ENCODE data around the gene CHCHD5.
"Not testable (repeated sequence)": the region's sequence is repeated elsewhere in the genome, so short reads cannot be mapped to it uniquely, and the experiment has no call there.

CHCHD5 gene

GRCh38 chr2:112602917-112603316 is 18.5 kb downstream of the CHCHD5 start:
- DNase-seq, result no peak
- TF ChIP-seq GATA1 (IDR thresholded peaks at IDR 0.05; ENCODE audit: low read depth, low read length) (no peak), POLR2A (IDR thresholded peaks at IDR 0.05; ENCODE audit: low read length) (no peak)

DNA sequence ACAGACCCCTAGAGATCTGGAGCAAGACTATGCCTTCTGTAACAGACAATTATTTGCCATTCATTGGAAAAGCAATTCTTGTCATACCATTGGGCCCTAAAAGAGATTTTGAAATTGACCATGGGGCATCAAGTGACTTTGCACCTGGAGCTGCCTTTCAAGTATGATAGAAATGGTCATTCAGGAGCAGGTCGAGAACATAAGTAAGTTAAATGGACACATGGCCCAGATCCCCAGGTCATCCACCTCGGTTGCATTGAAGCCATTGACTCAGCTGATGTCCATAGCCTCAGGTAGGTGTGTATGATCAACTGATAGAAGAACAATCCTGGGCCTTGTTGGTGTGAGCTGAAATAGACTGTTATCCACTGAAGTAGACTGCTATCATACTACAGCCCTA is 19.3 kb downstream of the CHCHD5 start:
- no peak for DNase-seq
- TF ChIP-seq GATA1 (IDR thresholded peaks at IDR 0.05; ENCODE audit: low read depth, low read length) (no peak), POLR2A (IDR thresholded peaks at IDR 0.05; ENCODE audit: low read length) (no peak)

GRCh38 chr2:112604952-112605351 is 20.5 kb downstream of the CHCHD5 start:
- TF ChIP-seq POLR2A (IDR thresholded peaks at IDR 0.05; ENCODE audit: low read length), result no peak
- no peak for TF ChIP-seq GATA1 (IDR thresholded peaks at IDR 0.05; ENCODE audit: low read depth, low read length)

DNA sequence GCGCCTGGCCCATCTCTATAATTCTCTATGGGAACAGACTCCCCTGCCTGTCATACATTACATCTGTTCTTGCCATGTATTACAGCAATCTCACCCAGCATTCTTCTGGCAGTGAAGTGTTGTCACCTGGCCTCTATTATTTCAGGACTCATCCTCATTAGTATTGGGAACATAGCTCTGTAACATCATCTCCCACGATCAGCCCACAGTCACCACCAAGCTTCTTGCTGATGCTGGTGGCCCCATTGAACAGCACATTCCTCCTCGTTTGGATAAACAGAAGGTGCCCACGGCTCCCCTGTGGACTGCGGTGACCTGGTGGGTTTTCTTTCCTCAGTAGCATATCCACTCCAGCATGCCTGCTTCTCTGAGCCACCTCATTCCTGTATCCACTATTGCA is 21.5 kb downstream of the CHCHD5 start:
- no peak for TF ChIP-seq GATA1 (IDR thresholded peaks at IDR 0.05; ENCODE audit: low read depth, low read length)
- TF ChIP-seq POLR2A (IDR thresholded peaks at IDR 0.05; ENCODE audit: low read length), result no peak
- DNase-seq, result no peak

More at GRCh38 chr2:112604952-112605351, 20.5 kb downstream of the CHCHD5 start:
- no peak for DNase-seq

- DNase-seq, result no peak
- no peak for TF ChIP-seq GATA1 (IDR thresholded peaks at IDR 0.05; ENCODE audit: low read depth, low read length)
- TF ChIP-seq POLR2A (IDR thresholded peaks at IDR 0.05; ENCODE audit: low read length), result no peak
Measured at GRCh38 chr2:112606547-112606946, 22.1 kb downstream of the CHCHD5 start.

- TF ChIP-seq GATA1 (IDR thresholded peaks at IDR 0.05; ENCODE audit: low read depth, low read length) (no peak), POLR2A (IDR thresholded peaks at IDR 0.05; ENCODE audit: low read length) (no peak)
- no peak for DNase-seq
Measured at GRCh38 chr2:112607680-112608438, 23.4 kb downstream of the CHCHD5 start.

- not testable (repeated sequence) for DNase-seq
Measured at GRCh38 chr2:112609320-112609719, 24.9 kb downstream of the CHCHD5 start.

GRCh38 chr2:112612283-112612682 is 27.9 kb downstream of the CHCHD5 start:
- DNase-seq, result not testable (repeated sequence)

DNA sequence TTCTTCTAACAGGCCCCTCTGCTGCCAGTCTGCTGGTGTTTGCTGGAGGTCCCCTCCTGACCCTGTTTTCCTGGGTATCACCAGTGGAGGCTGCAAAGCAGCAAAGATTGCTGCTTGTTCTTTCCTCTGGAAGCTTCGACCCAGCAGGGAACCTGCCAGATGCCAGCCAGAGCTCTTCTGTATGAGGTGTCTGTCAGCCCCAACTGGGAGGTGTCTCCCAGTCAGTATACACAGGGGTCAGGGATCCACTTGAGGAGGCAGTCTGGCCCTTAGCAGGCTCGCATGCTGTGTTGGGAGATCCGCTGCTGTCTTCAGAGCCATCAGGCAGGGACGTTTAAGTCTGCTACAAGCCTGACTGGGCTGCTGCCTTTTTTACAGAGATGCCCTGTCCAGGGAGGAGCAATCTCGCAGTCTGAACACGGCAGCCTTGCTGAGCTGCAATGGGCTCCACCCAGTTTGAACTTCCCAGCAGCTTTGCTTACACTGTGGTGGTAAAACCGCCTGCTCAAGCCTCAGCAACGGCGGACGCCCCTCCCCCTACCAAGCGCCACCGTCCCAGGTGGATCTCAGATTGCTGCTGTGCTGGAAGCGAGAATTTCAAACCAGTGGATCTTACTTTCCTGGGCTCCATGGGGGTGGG is 29.9 kb downstream of the CHCHD5 start:
- TF ChIP-seq GATA1 (IDR thresholded peaks at IDR 0.05; ENCODE audit: low read depth, low read length) (no peak), POLR2A (IDR thresholded peaks at IDR 0.05; ENCODE audit: low read length) (no peak)
- DNase-seq, result no peak

DNA sequence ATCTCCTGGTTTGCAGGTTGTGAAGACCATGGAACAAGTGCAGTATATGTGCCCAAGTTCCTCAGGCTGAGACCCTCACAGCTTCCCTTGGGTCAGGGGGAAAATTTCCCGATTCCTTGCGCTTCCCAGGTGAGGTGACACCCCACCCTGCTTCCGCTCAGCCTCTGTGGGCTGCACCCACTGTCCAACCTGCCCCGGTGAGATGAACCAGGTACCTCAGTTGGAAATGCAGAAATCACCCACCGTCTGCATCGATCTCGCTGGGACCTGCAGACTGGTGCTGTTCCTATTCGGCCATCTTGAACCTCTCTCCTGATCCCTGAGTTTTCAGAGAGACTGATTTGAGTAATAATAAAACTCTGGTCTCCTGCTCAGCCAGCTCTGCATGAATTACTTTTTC is 30.6 kb downstream of the CHCHD5 start:
- TF ChIP-seq POLR2A (IDR thresholded peaks at IDR 0.05; ENCODE audit: low read length) (no peak), GATA1 (IDR thresholded peaks at IDR 0.05; ENCODE audit: low read depth, low read length) (no peak)

DNA sequence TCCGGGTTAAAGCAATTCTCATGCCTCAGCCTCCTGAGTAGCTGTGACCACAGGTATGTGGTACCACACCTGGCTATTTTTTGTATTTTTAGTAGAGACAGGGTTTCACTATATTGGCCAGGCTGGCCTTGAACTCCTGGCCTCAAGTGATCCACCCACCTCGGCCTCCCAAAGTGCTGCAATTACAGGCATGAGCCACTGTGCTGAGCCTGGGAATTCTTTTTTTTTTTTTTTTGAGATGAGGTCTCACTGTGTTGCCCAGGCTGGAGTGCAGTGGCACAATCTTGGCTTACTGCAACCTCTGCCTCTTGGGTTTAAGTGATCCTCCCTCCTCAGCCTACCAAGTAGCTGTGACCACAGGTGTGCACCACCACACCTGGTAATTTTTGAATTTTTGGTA is 31.4 kb downstream of the CHCHD5 start:
- not testable (repeated sequence) for DNase-seq

More for the DNA sequence above, 30.6 kb downstream of the CHCHD5 start:
- no peak for DNase-seq

DNA sequence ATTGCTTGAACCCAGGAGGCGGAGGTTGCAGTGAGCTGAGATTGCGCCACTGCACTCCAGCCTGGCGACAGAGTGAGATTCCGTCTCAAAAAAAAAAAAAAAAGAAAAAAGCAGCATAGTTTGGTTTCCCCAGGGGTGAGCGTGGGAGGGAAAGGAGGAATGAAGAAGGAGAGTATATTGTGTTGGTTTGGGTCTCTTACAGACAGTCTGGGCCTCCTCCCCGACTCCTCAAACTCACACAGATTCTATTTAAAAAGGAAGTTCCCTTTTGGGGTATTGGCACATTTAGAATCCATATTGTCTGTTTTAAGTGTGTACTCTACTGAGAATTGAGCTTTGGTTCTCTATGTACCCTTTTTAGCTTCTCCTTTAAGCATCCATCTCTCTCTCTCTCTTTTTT is 34.0 kb downstream of the CHCHD5 start:
- no peak for DNase-seq
- TF ChIP-seq GATA1 (IDR thresholded peaks at IDR 0.05; ENCODE audit: low read depth, low read length), result no peak
- no peak for TF ChIP-seq POLR2A (IDR thresholded peaks at IDR 0.05; ENCODE audit: low read length)

- TF ChIP-seq POLR2A (IDR thresholded peaks at IDR 0.05; ENCODE audit: low read length) (no peak), GATA1 (IDR thresholded peaks at IDR 0.05; ENCODE audit: low read depth, low read length) (no peak)
- no peak for DNase-seq
Measured at GRCh38 chr2:112621790-112622527, 37.5 kb downstream of the CHCHD5 start.

GRCh38 chr2:112622528-112622849 is 38.1 kb downstream of the CHCHD5 start:
- no peak for TF ChIP-seq GATA1 (IDR thresholded peaks at IDR 0.05; ENCODE audit: low read depth, low read length)
- no peak for TF ChIP-seq POLR2A (IDR thresholded peaks at IDR 0.05; ENCODE audit: low read length)
- peak; percentile 69 to 75 for DNase-seq
